ENCODE data around the gene GAD1.
A peak's percentile ranks its signal among the peaks of the same experiment; 100 is the strongest.

The GAD1 gene

GRCh38 chr2:170814533-170815230 is 2.0 kb upstream of the GAD1 start:
- no peak for TF ChIP-seq CTCF (IDR thresholded peaks at IDR 0.05)

GRCh38 chr2:170815311-170815710 is 1.4 kb upstream of the GAD1 start:
- TF ChIP-seq CTCF (IDR thresholded peaks at IDR 0.05) = no peak

- TF ChIP-seq CTCF (IDR thresholded peaks at IDR 0.05) = peak; percentile 70
Measured at GRCh38 chr2:170815746-170816503, 762 bp upstream of the GAD1 start.

GRCh38 chr2:170817093-170818035 is 677 bp downstream of the GAD1 start:
- TF ChIP-seq CTCF (IDR thresholded peaks at IDR 0.05) = no peak

- no peak for TF ChIP-seq CTCF (IDR thresholded peaks at IDR 0.05)
Measured at GRCh38 chr2:170818036-170818751, 1.5 kb downstream of the GAD1 start.

GRCh38 chr2:170818752-170819470 is 2.2 kb downstream of the GAD1 start:
- no peak for TF ChIP-seq CTCF (IDR thresholded peaks at IDR 0.05)
